ENCODE data around the gene BCAS3.

BCAS3 gene

GRCh38 chr17:61117983-61118382 lies 440.3 kb downstream of the BCAS3 start:
- Histone ChIP-seq H3K9ac (ENCODE audit: low read length) (no peak overlapping the region), H3K9me2 (ENCODE audit: low read depth, low read length) (no peaks in the 10 kb centered on the region), H3K4me2 (ENCODE audit: low read length) (no peak overlapping the region), H3K27me3 (ENCODE audit: insufficient read depth, low read length) (no peaks in the 10 kb centered on the region), H3K36me3 (ENCODE audit: insufficient read depth, low read length) (no peaks in the 10 kb centered on the region), H3K79me2 (ENCODE audit: insufficient read depth, low read length) (no peaks in the 10 kb centered on the region), H3F3A (ENCODE audit: insufficient read depth, low read length) (no peaks in the 10 kb centered on the region), H2AFZ (ENCODE audit: low read length) (no peak overlapping the region), H3K27ac (ENCODE audit: low read depth, low read length, poor library complexity, severe bottlenecking) (no peak overlapping the region), H3K4me1 (ENCODE audit: insufficient read depth, low read length, severe bottlenecking) (no peaks in the 10 kb centered on the region), H4K20me1 (ENCODE audit: insufficient read depth, low read length) (no peaks in the 10 kb centered on the region), H3K4me3 (ENCODE audit: low read depth, low read length, poor library complexity, severe bottlenecking) (no peak overlapping the region), H3K9me3 (ENCODE audit: low read length) (peaks cover 8% of the 10 kb centered on the region; the same call in 1 of the 2 replicates)
- no peak for TF ChIP-seq CTCF (IDR thresholded peaks at IDR 0.05; ENCODE audit: low read length)
- no peak for TF ChIP-seq EZH2 (IDR thresholded peaks at IDR 0.05; ENCODE audit: borderline replicate concordance, low read length)

GRCh38 chr17:61118871-61119270 lies 441.2 kb downstream of the BCAS3 start:
- Histone ChIP-seq H3F3A (ENCODE audit: insufficient read depth, low read length) (no peaks in the 10 kb centered on the region), H3K4me2 (ENCODE audit: low read length) (no peak overlapping the region), H4K20me1 (ENCODE audit: insufficient read depth, low read length) (no peaks in the 10 kb centered on the region), H3K9me2 (ENCODE audit: low read depth, low read length) (no peaks in the 10 kb centered on the region), H3K4me3 (ENCODE audit: low read depth, low read length, poor library complexity, severe bottlenecking) (no peak overlapping the region), H3K27ac (ENCODE audit: low read depth, low read length, poor library complexity, severe bottlenecking) (no peak overlapping the region), H3K27me3 (ENCODE audit: insufficient read depth, low read length) (no peaks in the 10 kb centered on the region), H3K4me1 (ENCODE audit: insufficient read depth, low read length, severe bottlenecking) (no peaks in the 10 kb centered on the region), H2AFZ (ENCODE audit: low read length) (no peak overlapping the region), H3K36me3 (ENCODE audit: insufficient read depth, low read length) (no peaks in the 10 kb centered on the region), H3K79me2 (ENCODE audit: insufficient read depth, low read length) (no peaks in the 10 kb centered on the region), H3K9me3 (ENCODE audit: low read length) (peaks cover 8% of the 10 kb centered on the region; the same call in 1 of the 2 replicates), H3K9ac (ENCODE audit: low read length) (no peak overlapping the region)
- no peak for TF ChIP-seq CTCF (IDR thresholded peaks at IDR 0.05; ENCODE audit: low read length)
- no peak for TF ChIP-seq EZH2 (IDR thresholded peaks at IDR 0.05; ENCODE audit: borderline replicate concordance, low read length)

GRCh38 chr17:61122326-61122913 lies 444.8 kb downstream of the BCAS3 start:
- Histone ChIP-seq H3K4me1 (ENCODE audit: insufficient read depth, low read length, severe bottlenecking) (no peaks in the 10 kb centered on the region), H3F3A (ENCODE audit: insufficient read depth, low read length) (no peaks in the 10 kb centered on the region), H3K4me3 (ENCODE audit: low read depth, low read length, poor library complexity, severe bottlenecking) (no peak overlapping the region), H3K4me2 (ENCODE audit: low read length) (no peak overlapping the region), H3K27ac (ENCODE audit: low read depth, low read length, poor library complexity, severe bottlenecking) (no peak overlapping the region), H2AFZ (ENCODE audit: low read length) (no peak overlapping the region), H3K36me3 (ENCODE audit: insufficient read depth, low read length) (no peaks in the 10 kb centered on the region), H3K79me2 (ENCODE audit: insufficient read depth, low read length) (no peaks in the 10 kb centered on the region), H3K9me2 (ENCODE audit: low read depth, low read length) (no peaks in the 10 kb centered on the region), H3K9ac (ENCODE audit: low read length) (no peak overlapping the region), H4K20me1 (ENCODE audit: insufficient read depth, low read length) (no peaks in the 10 kb centered on the region), H3K9me3 (ENCODE audit: low read length) (no peaks in the 10 kb centered on the region), H3K27me3 (ENCODE audit: insufficient read depth, low read length) (no peaks in the 10 kb centered on the region)
- TF ChIP-seq CTCF (IDR thresholded peaks at IDR 0.05; ENCODE audit: low read length) (no peak), EZH2 (IDR thresholded peaks at IDR 0.05; ENCODE audit: borderline replicate concordance, low read length) (no peak)

Measured in OCI-LY1 (cell line).